HepG2 (cell line): ENCODE data around the gene TMEM144. TPM values are rescaled to one million over a fixed set of nuclear protein-coding genes. Genes with fewer than 3 reads are reported as not detected.

Experiments
- ATAC-seq: fragments of 200-7000 bp; cut with Tn5 transposase; 3 replicates; pipeline ENCODE4 v1.9.1; 2020; ENCODE audit warnings: mild to moderate bottlenecking, moderate library complexity
- BruUV-seq: library from RNA; stranded (reverse); fragments of 400-500 nt; replicated peaks from 2 replicates; lab custom pipeline; 2021; lab: Mats Ljungman, UMichigan
- CTCF ChIA-PET: fragments of 300-600 bp; formaldehyde crosslinking; extraction: SDS; loops from one replicate; lab custom pipeline; 2021; ENCODE audit warnings: low total read pairs, inconsistent platforms, low intra/inter-chr PET ratio; lab: Yijun Ruan, JAX
- POLR2A ChIA-PET: fragments of 350-600 bp; sonication (Branson Sonifier 250); formaldehyde crosslinking; loops from one replicate; lab custom pipeline; 2020; ENCODE audit warnings: antibody characterized with exemption, inconsistent platforms; lab: Yijun Ruan, JAX
- DNase-seq: peaks from one replicate; pipeline ENCODE4 v3.0.0-alpha.2; 2015; ENCODE audit warnings: low spot score
- FAIRE-seq: peaks from 3 replicates; lab custom pipeline; 2011; peaks lifted over from hg19 to GRCh38; lab: Jason Lieb, UNC
- H2AFZ ChIP-seq: one replicate; pipeline ENCODE4 v1.6.1; 2011; ENCODE audit warnings: low read length, inconsistent platforms
- H3K27ac ChIP-seq: fragments of 300-600 bp; 3 replicates; pipeline ENCODE4 v1.8.0; 2011; ENCODE audit warnings: mixed run types, mild to moderate bottlenecking, mixed read lengths, low read length, inconsistent platforms; ENCODE audit not compliant: insufficient read depth; ENCODE audit errors: extremely low read length
- H3K27me3 ChIP-seq, 2 experiments: fragments of 200-600 bp in 1 of 2; 2 replicates in 1 of 2; 3 replicates in 1 of 2; pipeline versions ENCODE4 v1.6.0 to v1.8.0; 2011; ENCODE audit warnings: low read length in 2 of 2, mild to moderate bottlenecking in 2 of 2, moderate library complexity in 2 of 2, inconsistent platforms in 1 of 2; ENCODE audit not compliant: insufficient read depth in 2 of 2, control insufficient read depth in 1 of 2
- H3K36me3 ChIP-seq, 2 experiments: fragments of 200-600 bp in 1 of 2; replicated peaks in 1 of 2; 2 replicates in 1 of 2; 3 replicates in 1 of 2; pipeline versions ENCODE4 v1.5.1 to v1.8.0; 2011; ENCODE audit warnings: low read length in 2 of 2, inconsistent platforms in 1 of 2; ENCODE audit not compliant: insufficient read depth in 2 of 2, control insufficient read depth in 1 of 2
- H3K4me1 ChIP-seq: 2 replicates; pipeline ENCODE4 v1.5.1; 2012; ENCODE audit warnings: low read length, inconsistent platforms; ENCODE audit not compliant: insufficient read depth
- H3K4me2 ChIP-seq: 2 replicates; pipeline ENCODE4 v1.6.0; 2011; ENCODE audit warnings: low read depth, low read length, inconsistent platforms
- H3K4me3 ChIP-seq, 3 experiments: fragments of 200-600 bp in 1 of 3; sonication (generic), shearing (Covaris generic) in 1 of 3; replicated peaks in 1 of 3; 2 replicates each; pipeline ENCODE4 v1.5.1; 2011 to 2016; ENCODE audit warnings: low read length in 3 of 3, inconsistent platforms in 2 of 3, low read depth in 2 of 3, mild to moderate bottlenecking in 2 of 3, control low read depth in 1 of 3, mixed read lengths in 1 of 3; ENCODE audit not compliant: insufficient read depth in 1 of 3
- H3K79me2 ChIP-seq: one replicate; pipeline ENCODE4 v1.6.1; 2011; ENCODE audit warnings: low read length, inconsistent platforms; ENCODE audit not compliant: insufficient read depth
- H3K9ac ChIP-seq: 2 replicates; pipeline ENCODE4 v1.6.0; 2011; ENCODE audit warnings: mild to moderate bottlenecking, low read depth, low read length, inconsistent platforms; ENCODE audit not compliant: insufficient read depth
- H3K9me3 ChIP-seq: 2 replicates; pipeline ENCODE4 v1.5.1; 2012; ENCODE audit warnings: mild to moderate bottlenecking, low read length
- H4K20me1 ChIP-seq: 2 replicates; pipeline ENCODE4 v1.6.0; 2011; ENCODE audit warnings: inconsistent platforms, mild to moderate bottlenecking, low read length, moderate library complexity; ENCODE audit not compliant: insufficient read depth
- ARNT ChIP-seq: fragments of 450-650 bp; IDR thresholded peaks from 2 replicates; pipeline ENCODE4 v1.6.1; 2017
- HIC2 ChIP-seq: sonication (generic); formaldehyde crosslinking; IDR thresholded peaks from 2 replicates; pipeline ENCODE4 v1.9.0; 2022; ENCODE audit warnings: low read depth, missing genetic modification reagents
- HNF1A ChIP-seq, 2 experiments: sonication (generic) in 1 of 2; formaldehyde crosslinking in 1 of 2; IDR thresholded peaks; 2 replicates each; pipeline versions ENCODE4 v1.4.0 to v1.6.1; 2016 to 2020; ENCODE audit warnings: borderline replicate concordance in 1 of 2, low read depth in 1 of 2, mild to moderate bottlenecking in 1 of 2, missing genetic modification reagents in 1 of 2
- HOXA9 ChIP-seq: sonication (generic); formaldehyde crosslinking; IDR thresholded peaks from 2 replicates; pipeline ENCODE4 v1.8.1; 2022; ENCODE audit warnings: missing genetic modification reagents, mild to moderate bottlenecking, moderate library complexity, borderline replicate concordance
- PAX8 ChIP-seq: sonication (generic); formaldehyde crosslinking; IDR thresholded peaks from 2 replicates; pipeline ENCODE4 v1.8.0; 2022; ENCODE audit warnings: mild to moderate bottlenecking, missing genetic modification reagents, borderline replicate concordance
- PTBP1 ChIP-seq: fragments of 200-400 bp; formaldehyde crosslinking; IDR thresholded peaks from 2 replicates; pipeline ENCODE4 v1.6.1; 2018; ENCODE audit warnings: low read length, low read depth; ENCODE audit not compliant: poor library complexity, severe bottlenecking
- RFXAP ChIP-seq: sonication (generic); formaldehyde crosslinking; IDR thresholded peaks from 2 replicates; pipeline ENCODE4 v1.4.0; 2020; ENCODE audit warnings: missing genetic modification reagents, borderline replicate concordance
- RORA ChIP-seq: sonication (generic); formaldehyde crosslinking; IDR thresholded peaks from 2 replicates; pipeline ENCODE4 v1.5.0; 2020; ENCODE audit warnings: mild to moderate bottlenecking, missing genetic modification reagents, moderate library complexity
- SMC3 ChIP-seq: IDR thresholded peaks from 2 replicates; pipeline ENCODE4 v1.6.1; 2011; ENCODE audit warnings: low read length, improper control_type of control experiment
- TEAD2 ChIP-seq: sonication (generic); formaldehyde crosslinking; IDR thresholded peaks from 2 replicates; pipeline ENCODE4 v1.9.0; 2021; ENCODE audit warnings: missing genetic modification reagents
- YEATS2 ChIP-seq: sonication (generic); formaldehyde crosslinking; IDR thresholded peaks from 2 replicates; pipeline ENCODE4 v1.4.0; 2020; ENCODE audit warnings: missing genetic modification reagents, borderline replicate concordance
- ZBTB3 ChIP-seq: sonication (generic); formaldehyde crosslinking; IDR thresholded peaks from 2 replicates; pipeline ENCODE4 v1.4.0; 2020; ENCODE audit warnings: low read depth, mild to moderate bottlenecking, moderate library complexity, missing genetic modification reagents, borderline replicate concordance
- ZFX ChIP-seq: sonication (generic); formaldehyde crosslinking; IDR thresholded peaks from 2 replicates; pipeline ENCODE4 v1.4.0; 2020; ENCODE audit warnings: mild to moderate bottlenecking, low read depth, missing genetic modification reagents, moderate library complexity
- ZNF468 ChIP-seq: sonication (generic); formaldehyde crosslinking; IDR thresholded peaks from 2 replicates; pipeline ENCODE4 v1.8.0; 2022; ENCODE audit warnings: mild to moderate bottlenecking, moderate library complexity, missing genetic modification reagents
- ZNF83 ChIP-seq: sonication (generic); formaldehyde crosslinking; IDR thresholded peaks from 2 replicates; pipeline ENCODE4 v1.4.0; 2020; ENCODE audit warnings: missing genetic modification reagents, mild to moderate bottlenecking, borderline replicate concordance
- WGBS: methylation state at CpG from one replicate; pipeline ENCODE4 v1.1.6; 2017; ENCODE audit warnings: low lambda C conversion rate; 5-methylcytosine and 5-hydroxymethylcytosine counted together
- in situ Hi-C: cut with HindIII; loops from 2 replicates; pipeline ENCODE4 v1.10.0; 2017; ENCODE audit warnings: low pct_unique_long_range_greater_than_20kb; ENCODE audit not compliant: extremely low pct_ligation_motif_present
- intact Hi-C: fragments of 100-400 bp; cut with micrococcal nuclease; formaldehyde crosslinking; loops from one replicate; pipeline ENCODE4 v1.10.0; 2022; ENCODE audit not compliant: unreplicated experiment
- polyA plus RNA-seq, 8 experiments: library from polyadenylated mRNA; depleted of rRNA in 3 of 8; stranded (reverse) in 7 of 8; unstranded in 1 of 8; fragments of >200 nt; fragmentation: Illumina TruSeq in 4 of 8; extraction: Trizol in 4 of 8; gene quantifications; 2 replicates each; pipeline versions ENCODE4 v1.2.1 to v1.2.3, GENCODE V29; 2011 to 2016; ENCODE audit warnings: low read depth in 4 of 8, missing spikeins in 1 of 8, mixed read lengths in 1 of 8; ENCODE audit not compliant: insufficient read depth in 1 of 8
- total RNA-seq, 5 experiments: library from RNA; depleted of rRNA; stranded (reverse); fragments of >200 nt; fragmentation: Illumina TruSeq; extraction: Trizol; gene quantifications; 2 replicates each; pipeline ENCODE4 v1.2.3, GENCODE V29; 2016; ENCODE audit warnings: low read depth in 1 of 5
- TF ChIP-seq, protein P1 (sequence below): sonication (generic); formaldehyde crosslinking; IDR thresholded peaks from 2 replicates; pipeline ENCODE4 v1.4.0; 2020; ENCODE audit warnings: mild to moderate bottlenecking, missing genetic modification reagents
- TF ChIP-seq, protein P2 (sequence below): sonication (generic); formaldehyde crosslinking; IDR thresholded peaks from 2 replicates; pipeline ENCODE4 v1.5.0; 2020; ENCODE audit warnings: missing genetic modification reagents

Gene TMEM144
- total and polyA plus RNA-seq, 2 of the 13 experiments (the other 11 are each of a cell fraction or from before 2014, with no cell fraction given): 10.9 to 12.3 TPM

- intact Hi-C loops (no loop called here), in situ Hi-C loops (no loop called here)
- H3K9me3 ChIP-seq: no peaks in the 10 kb centered on the region
- DNase-seq (no peak), ATAC-seq (no peak), FAIRE-seq (no peak)
- TF ChIP-seq RORA (CRISPR knock-in tag) (no peak), ARNT (no peak), HIC2 (CRISPR knock-in tag) (no peak), SMC3 (no peak), PTBP1 (no peak), ZNF83 (CRISPR knock-in tag) (no peak), RFXAP (CRISPR knock-in tag) (no peak), HOXA9 (CRISPR knock-in tag) (no peak), ZFX (CRISPR knock-in tag) (no peak), HNF1A (IDR thresholded peaks at IDR 0.05; ENCODE audit: low read depth) (no peak), HNF1A (CRISPR knock-in tag; IDR thresholded peaks at IDR 0.05; ENCODE audit: borderline replicate concordance) (no peak), ZNF468 (CRISPR knock-in tag) (no peak), TEAD2 (no peak), YEATS2 (CRISPR knock-in tag) (no peak), PAX8 (no peak), ZBTB3 (CRISPR knock-in tag) (no peak)
- TF ChIP-seq, protein P1, sequence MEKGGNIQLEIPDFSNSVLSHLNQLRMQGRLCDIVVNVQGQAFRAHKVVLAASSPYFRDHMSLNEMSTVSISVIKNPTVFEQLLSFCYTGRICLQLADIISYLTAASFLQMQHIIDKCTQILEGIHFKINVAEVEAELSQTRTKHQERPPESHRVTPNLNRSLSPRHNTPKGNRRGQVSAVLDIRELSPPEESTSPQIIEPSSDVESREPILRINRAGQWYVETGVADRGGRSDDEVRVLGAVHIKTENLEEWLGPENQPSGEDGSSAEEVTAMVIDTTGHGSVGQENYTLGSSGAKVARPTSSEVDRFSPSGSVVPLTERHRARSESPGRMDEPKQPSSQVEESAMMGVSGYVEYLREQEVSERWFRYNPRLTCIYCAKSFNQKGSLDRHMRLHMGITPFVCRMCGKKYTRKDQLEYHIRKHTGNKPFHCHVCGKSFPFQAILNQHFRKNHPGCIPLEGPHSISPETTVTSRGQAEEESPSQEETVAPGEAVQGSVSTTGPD (CRISPR knock-in tag): no peak
- TF ChIP-seq, protein P2, sequence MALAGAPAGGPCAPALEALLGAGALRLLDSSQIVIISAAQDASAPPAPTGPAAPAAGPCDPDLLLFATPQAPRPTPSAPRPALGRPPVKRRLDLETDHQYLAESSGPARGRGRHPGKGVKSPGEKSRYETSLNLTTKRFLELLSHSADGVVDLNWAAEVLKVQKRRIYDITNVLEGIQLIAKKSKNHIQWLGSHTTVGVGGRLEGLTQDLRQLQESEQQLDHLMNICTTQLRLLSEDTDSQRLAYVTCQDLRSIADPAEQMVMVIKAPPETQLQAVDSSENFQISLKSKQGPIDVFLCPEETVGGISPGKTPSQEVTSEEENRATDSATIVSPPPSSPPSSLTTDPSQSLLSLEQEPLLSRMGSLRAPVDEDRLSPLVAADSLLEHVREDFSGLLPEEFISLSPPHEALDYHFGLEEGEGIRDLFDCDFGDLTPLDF: no peak
- H3K27ac ChIP-seq: no peak overlapping the region
- H3K9ac ChIP-seq: no peak overlapping the region
- H3K79me2 ChIP-seq: no peaks in the 10 kb centered on the region
- 100% methylated on average over 1 of the region's 1 CpG for WGBS
- CTCF ChIA-PET: no interaction called here
- no peak overlapping the region for H2AFZ ChIP-seq
- H3K36me3 ChIP-seq: peaks cover 0 to 16% of the 10 kb centered on the region in 2 experiments; a peak in 1 of 5 replicates
- POLR2A ChIA-PET: no interaction called here
- H3K4me1 ChIP-seq: no peaks in the 10 kb centered on the region
- H4K20me1 ChIP-seq: no peaks in the 10 kb centered on the region
- H3K27me3 ChIP-seq: no peaks in the 10 kb centered on the region
- no peak overlapping the region for H3K4me3 ChIP-seq
- no TSS peak for BruUV-seq
- no peak overlapping the region for H3K4me2 ChIP-seq
Observed at GRCh38 chr4:158189422-158189821, 20.9 kb upstream of the TMEM144 start.
